ENCODE measurements around the gene DDC.

Gene DDC

GRCh38 chr7:50450590-50451032 is 114.6 kb downstream of the DDC start:
- no peak for FAIRE-seq

DNA sequence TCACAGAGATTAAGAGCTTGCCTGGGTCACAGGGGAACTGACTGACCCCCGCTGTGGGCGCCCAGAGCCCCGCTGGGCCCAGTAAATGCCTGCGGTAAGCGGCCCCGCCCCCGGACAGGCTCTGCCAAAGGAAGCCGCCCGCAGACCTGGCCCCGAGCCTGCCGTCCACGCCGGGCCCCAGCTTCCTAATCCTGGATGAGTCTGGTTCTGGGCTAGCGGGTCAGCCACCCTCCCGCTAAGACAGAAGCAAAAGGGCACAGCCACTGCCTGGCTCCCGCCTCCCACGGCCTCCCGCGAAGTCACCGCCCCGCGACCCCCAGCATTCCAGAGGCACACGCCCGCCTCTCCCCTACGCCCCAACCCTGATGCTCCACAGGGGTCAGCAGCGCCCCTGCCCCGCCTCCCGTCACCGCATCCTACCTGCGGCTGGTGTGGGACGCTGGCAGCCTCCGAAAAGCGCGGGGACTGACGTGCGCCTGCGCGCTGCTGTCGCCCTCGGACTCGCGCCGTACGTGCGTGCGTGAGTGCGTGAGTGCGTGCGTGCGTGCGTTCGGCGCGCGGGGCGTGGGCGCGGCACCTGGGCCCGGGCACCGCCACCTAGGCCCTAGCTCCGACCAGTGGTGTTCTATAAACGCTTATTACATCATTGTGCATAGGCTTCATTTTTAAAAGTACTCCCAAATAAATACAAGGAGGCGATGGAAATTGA is 115.2 kb downstream of the DDC start, which contains the start of gene FIGNL1:
Gene FIGNL1 (minus strand): TSS at position 470 of the 709 bp plus-strand sequence. CDS start 3,063 bp downstream, outside the sequence.
- FAIRE-seq = no peak

DNA sequence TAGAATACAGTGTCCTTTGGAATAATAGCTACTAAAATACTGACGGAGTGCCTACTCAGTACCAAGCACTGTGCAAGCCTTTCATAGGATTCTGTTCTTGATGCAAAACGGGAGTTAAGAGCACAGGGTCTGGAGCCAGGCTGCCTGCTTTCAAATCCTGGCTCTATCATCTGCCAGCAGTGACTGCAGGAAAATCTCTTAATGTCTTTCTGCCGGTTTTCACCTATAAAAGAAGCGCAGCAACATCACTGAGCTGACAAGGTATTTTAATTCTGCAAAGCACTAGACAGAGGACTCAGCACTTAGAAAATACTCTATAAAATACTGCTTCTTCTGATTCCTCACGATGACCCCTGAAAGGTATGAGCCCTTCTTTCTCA is 115.7 kb downstream of the DDC start:
- no peak for FAIRE-seq

- FAIRE-seq = no peak
Observed at GRCh38 chr7:50448823-50449222, 116.4 kb downstream of the DDC start.

DNA sequence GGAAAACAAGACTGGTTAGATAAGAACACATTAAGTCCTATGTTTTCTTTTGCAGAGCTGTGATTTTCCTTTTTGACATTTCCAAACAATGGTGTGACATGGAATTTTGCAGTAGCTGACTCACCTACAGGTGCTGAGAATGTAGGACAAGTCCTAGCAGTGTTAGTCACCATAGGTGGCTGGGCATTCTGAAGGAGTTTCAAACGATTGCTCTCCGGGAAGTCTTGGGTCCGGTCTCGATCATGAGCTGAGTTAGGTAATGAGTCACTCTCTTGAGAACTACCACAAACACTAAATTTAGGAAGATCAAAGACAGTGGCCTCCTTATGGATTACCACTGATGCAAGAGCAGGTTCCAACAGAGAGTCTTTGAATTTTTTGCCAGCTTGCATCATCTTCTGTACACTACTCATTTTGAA is 118.7 kb downstream of the DDC start:
- FAIRE-seq = no peak

- FAIRE-seq = no peak
Observed at GRCh38 chr7:50436133-50436806, 128.9 kb downstream of the DDC start.

DNA sequence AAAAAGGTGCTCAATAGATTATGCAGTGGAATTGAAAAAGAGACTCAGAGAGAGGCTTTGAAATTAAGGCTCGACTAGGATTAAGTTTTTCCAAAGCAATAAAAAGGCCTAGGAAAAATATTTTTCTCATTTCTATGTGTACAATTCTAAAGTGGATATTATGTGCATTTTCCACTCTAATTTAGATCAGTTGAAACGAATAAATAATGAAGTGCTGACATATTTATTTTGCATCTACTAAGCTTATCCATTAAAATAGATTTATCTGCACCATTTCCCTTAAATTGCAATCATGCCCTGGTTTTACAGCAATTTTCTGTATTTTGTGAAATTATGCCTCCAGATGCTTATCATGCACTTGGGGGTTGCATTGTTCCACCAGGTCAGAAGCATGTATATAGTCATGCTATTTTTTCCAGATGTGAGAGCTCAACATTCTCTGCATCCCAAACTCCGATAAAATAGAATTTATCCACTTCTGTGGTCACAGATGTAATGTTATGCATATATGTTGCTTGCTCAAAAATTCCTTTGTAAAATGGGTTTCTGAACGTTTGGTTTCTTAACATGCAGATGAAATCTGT is 133.4 kb downstream of the DDC start:
- FAIRE-seq = no peak

DNA sequence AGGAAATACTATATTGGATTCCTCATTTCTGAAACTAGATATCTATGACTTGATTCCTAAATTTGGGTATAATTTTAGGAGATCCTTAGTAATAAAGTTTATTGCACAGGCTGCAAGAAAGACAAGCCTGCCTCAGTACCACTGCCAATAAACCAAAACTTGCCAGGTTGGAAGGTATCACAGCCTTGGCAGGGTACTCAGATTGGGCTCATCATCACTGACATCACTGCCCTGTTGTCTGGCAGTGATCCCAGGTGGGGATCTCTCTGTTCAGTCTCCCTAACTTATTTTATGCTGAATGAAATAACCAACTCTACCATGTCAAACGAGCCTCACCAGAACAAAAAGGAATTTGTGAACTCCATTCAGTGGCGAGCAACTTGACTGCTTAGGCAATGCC is 133.9 kb downstream of the DDC start:
- no peak for FAIRE-seq

- no peak for FAIRE-seq
Observed at GRCh38 chr7:50428911-50429310, 136.3 kb downstream of the DDC start.

DNA sequence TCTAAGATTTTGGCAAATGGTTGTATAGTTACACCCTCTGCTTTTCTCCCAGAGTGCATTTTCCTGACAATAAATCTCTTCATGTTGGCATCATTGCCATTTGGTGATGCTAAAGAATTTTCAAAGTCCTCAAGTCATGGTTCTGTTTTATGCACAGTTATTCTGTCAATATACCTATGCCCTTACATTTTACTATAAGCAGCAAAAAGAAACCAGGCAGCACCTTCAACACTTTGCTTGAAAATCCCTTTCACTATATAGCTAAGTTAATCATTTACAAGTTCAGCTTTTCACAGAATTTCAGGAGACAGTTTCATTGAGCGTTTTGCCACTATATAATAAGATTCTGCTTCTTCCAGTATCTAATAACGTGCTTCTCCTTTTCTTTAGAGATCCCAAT is 137.7 kb downstream of the DDC start:
- no peak for FAIRE-seq

- no peak for FAIRE-seq
Observed at GRCh38 chr7:50426280-50427045, 138.7 kb downstream of the DDC start.

- no peak for FAIRE-seq
Observed at GRCh38 chr7:50425318-50425717, 139.9 kb downstream of the DDC start.

GRCh38 chr7:50423860-50424259 is 141.3 kb downstream of the DDC start:
- no peak for FAIRE-seq

DNA sequence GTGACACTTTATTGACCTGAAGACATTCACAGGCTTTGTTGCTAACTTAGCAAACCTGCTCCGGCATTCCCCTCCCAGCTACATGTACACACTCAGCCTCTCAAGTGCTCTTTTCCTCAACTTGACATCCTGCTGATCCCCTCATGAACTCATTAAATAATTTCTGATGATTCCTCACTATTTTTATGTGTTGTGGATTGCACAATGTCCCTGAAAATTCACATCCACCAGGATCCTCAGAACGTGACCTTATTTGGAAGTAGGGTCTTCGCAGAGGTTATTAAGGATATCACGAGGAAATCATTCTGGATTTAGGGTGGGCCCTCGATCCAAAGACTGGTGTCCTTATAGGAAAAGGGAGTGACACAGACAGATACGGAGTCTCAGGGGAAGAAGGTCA is 142.3 kb downstream of the DDC start:
- FAIRE-seq = no peak

DNA sequence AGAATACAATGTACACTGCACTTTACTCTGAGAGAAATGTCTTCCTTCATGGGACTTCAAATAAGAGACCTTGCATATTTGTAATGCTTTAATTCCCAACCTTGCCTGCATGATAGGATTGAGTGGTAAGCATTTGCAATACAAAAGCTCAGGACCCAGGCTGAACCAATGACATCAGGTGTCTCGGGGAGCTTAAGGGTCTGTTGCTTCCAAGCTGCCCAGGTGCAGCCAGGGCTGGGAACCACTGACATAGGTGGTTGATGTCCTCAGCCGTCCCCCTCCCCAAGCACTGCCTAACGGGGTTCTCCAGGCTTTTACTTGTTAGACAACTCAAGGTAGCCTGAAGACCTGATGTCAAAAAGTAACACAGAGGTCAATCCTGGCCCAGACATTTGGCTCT is 144.2 kb downstream of the DDC start:
- no peak for FAIRE-seq

DNA sequence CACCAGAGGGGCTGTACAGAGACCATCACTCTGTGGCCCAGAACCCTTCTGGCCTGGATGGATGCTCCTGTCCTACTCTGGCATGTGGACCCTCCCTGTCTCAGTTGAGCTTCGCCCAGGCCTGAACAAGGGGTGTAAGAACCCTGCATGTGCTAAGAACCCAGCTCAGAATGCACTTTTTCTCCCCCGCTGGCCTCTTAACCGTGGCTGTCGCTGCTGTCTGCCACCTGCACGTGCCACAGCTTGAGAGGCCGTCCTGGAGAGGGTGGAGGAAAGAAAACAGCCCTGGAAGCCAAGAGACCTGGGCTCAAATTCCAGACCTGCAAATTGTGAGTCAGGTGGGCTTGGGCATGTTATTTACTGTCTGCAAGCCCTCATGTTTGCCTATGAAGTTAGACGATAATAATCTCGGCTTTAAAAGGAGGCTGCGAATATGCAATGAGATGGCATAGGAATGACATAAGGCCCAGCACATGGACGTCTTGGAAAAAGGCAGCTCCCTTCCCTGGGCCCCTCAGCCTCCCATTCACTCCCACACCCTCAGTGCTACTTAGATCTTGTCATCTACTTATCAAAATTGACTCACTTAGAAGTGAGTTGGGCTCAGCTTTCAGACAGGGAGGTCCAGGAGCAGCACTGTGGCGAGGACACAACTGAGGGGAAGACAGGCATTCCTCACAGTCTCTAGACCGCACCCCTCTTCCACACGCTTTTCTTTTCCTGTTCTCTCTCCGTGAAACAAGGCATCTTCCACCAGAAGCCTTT is 146.5 kb downstream of the DDC start:
- no peak for FAIRE-seq

DNA sequence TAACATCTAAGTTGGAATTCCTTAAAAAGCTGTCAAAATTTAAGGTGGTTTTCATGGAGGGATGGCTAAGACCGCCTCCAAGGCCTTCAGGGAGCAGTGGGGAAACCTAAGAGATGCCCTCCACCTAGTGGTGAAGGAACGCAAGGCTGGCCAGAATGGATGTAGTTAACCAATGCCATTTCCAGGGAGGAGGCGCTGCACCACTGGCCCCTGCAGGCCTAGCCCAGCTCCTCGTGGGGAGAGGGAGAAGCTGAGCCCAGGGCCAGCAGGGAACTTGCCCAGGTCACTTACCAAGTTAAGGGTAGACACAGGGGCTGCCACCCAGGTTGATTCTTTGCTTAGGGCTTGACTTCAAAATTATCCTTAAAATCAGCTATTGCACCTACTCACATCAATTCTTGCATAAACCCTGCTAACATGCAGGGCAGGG is 147.1 kb downstream of the DDC start:
- peak; percentile 43 for FAIRE-seq

DNA sequence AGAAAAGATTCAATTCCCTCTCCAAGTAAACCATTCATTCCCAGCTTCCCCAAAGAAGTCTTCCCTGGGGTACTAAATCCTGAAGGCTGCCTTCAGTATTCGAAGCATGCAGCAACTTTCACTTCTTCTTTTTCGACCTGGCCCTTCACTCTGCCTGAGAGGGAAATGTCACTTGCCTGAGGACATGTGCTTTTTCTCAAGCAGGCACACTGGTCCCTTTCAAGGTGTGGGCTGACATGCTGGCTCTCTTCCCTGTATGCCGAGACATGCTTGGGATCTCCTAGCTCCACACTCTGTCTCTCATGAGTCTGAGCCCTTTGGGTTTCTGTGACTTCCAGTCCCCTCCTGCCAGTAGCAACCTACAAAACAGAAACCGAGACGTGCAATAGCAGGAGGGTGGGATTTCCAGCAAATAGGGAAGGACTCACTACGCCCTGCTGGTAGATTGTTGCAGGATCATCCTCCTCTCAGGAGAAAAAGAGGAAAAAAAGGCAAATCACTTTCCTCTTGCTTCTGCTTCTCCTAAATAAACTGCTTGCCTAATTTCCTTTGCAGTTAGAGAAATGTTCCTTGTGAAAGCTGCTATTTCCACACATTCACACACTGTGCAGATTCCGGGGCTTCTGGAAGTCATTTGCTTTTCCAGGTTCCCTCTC is 148.6 kb downstream of the DDC start:
- no peak for FAIRE-seq

- no peak for FAIRE-seq
Observed at GRCh38 chr7:50415844-50416364, 149.3 kb downstream of the DDC start.

GRCh38 chr7:50413561-50413960 is 151.6 kb downstream of the DDC start:
- FAIRE-seq = no peak

DNA sequence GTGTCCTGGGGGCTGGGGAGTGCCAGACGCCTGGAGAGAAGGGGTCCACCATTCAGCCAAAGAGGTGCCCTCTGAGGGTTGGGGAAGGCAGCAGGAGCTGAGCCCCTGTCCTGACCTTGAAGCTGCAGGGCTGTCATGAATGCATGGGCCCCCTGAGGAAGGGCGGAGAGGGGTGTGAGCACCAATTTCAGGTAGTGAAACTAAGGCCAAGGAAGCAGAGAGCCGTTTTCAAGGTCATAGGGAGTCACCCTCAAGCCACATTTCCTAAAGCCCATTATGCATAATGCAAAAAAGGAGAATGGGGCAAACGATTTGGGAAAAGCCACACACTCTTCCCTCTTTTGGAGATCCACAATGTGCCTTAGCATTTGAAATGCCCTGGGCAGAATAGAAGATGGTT is 152.2 kb downstream of the DDC start:
- no peak for FAIRE-seq

DNA sequence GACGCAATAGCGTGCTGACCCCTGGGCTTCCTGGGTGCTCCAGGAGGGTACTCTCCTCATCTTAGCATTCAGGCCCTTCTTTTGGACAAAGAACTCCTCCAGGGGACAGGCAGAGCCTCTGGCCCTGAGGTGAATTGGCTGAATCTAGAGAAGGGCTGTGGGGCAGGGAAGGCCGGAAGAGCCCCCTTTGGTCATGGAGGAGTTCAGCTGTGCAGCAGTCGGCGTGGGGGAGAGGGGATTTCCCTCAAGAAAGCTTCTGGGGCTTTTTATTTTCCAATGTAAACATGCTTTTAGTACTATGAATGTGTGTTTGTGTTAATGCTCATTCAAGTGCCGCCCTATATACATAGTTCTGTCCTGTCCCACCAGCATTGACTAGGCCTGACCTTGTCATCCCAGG is 153.9 kb downstream of the DDC start:
- no peak for FAIRE-seq
